Gastrocnemius medialis (tissue), 4 donors: Measurements from ENCODE around the gene CHCHD3. TPM values are rescaled to one million over a fixed set of nuclear protein-coding genes. Genes with fewer than 3 reads are reported as not detected.
A peak's percentile ranks its signal among the peaks of the same experiment; 100 is the strongest.

ENCODE experiments used
- ATAC-seq, 2 donors: fragments of 150-250 bp; one replicate each; pipeline ENCODE4 v1.9.1; 2016
- DNase-seq, 2 donors: peaks; one replicate each; pipeline ENCODE4 v3.0.0-alpha.2; 2019
- H3K27ac ChIP-seq, 4 donors: fragments of 200-600 bp; sonication (generic); 1 replicate in 1 of 4; 2 replicates in 3 of 4; pipeline ENCODE4 v1.5.1; 2016 to 2018; ENCODE audit warnings: mild to moderate bottlenecking in 2 of 4, moderate library complexity in 1 of 4
- H3K27me3 ChIP-seq, 3 donors: fragments of 200-600 bp; sonication (generic) in 2 of 3; 1 replicate in 1 of 3; 2 replicates in 2 of 3; pipeline versions ENCODE4 v1.5.1 to v1.6.0; 2016 to 2019; ENCODE audit warnings: mild to moderate bottlenecking in 1 of 3, moderate library complexity in 1 of 3
- H3K36me3 ChIP-seq, 2 donors: fragments of 200-600 bp; sonication (generic) in 1 of 2; one replicate each; pipeline ENCODE4 v1.5.1; 2017 to 2018
- H3K4me1 ChIP-seq, 2 donors: fragments of 200-600 bp; sonication (generic) in 1 of 2; one replicate each; pipeline ENCODE4 v1.5.1; 2016 to 2017; ENCODE audit warnings: mild to moderate bottlenecking in 2 of 2
- H3K4me3 ChIP-seq, 4 donors: fragments of 200-600 bp; sonication (generic) in 3 of 4; 1 replicate in 1 of 4; 2 replicates in 3 of 4; pipeline ENCODE4 v1.5.1; 2016 to 2019; ENCODE audit warnings: mild to moderate bottlenecking in 2 of 4
- H3K9me3 ChIP-seq, 3 donors: fragments of 200-600 bp; sonication (generic) in 2 of 3; 1 replicate in 1 of 3; 2 replicates in 2 of 3; pipeline ENCODE4 v1.5.1; 2016 to 2019
- POLR2A ChIP-seq, 2 donors: fragments of 450-650 bp; IDR thresholded peaks; one replicate each; pipeline ENCODE4 v1.6.1; 2017; ENCODE audit warnings: antibody characterized with exemption in 2 of 2, mild to moderate bottlenecking in 2 of 2, moderate library complexity in 2 of 2
- in situ Hi-C, 4 donors: fragments of 200-750 bp; cut with MboI; loops; one replicate each; pipeline versions ENCODE4 v1.15.0 to v1.8.0; 2017; ENCODE audit warnings: low sequenced_read_pairs in 4 of 4
- intact Hi-C: fragments of 100-400 bp; cut with DNase I; formaldehyde crosslinking; loops from one replicate; pipeline ENCODE4 v1.15.1; 2023; ENCODE audit warnings: low total_unique reads
- total RNA-seq, 4 donors: library from RNA; depleted of rRNA; stranded (reverse); fragments of >200 nt; gene quantifications; one replicate each; pipeline versions ENCODE4 v1.1.0 to v1.2.3, GENCODE V29; 2016
- TF ChIP-seq, protein P1 (sequence below), 5 experiments: fragments of 450-650 bp in 3 of 5; fragments of 200-600 bp in 2 of 5; sonication (generic) in 2 of 5; IDR thresholded peaks in 4 of 5; conservative IDR thresholded peaks in 1 of 5; 1 replicate in 4 of 5; 2 replicates in 1 of 5; pipeline ENCODE4 v1.5.1; 2016 to 2019; ENCODE audit warnings: antibody characterized with exemption in 5 of 5, mild to moderate bottlenecking in 3 of 5, moderate library complexity in 3 of 5

The CHCHD3 gene
- total RNA-seq, 4 donors from 2014 or later: 110 to 177 (median 131) TPM

DNA sequence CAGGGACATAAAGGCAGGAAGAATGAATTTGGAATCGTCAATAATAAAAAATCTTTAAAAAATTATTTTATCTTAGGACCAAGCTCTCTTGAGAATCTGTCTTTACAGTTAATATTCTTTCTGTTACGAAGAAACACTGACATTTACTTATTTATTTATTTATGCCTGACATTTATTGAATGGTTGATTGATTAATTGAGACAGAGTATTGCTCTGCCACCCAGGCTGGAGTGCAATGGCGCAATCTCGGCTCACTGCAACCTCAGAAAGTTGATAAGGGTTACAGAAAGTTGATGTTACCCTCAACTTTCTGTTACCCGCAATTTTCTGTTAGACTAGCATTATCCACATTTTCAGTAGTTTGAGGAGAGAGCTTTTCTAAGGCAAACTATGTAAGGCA lies 70.1 kb downstream of the CHCHD3 start:
- no peaks in the 10 kb centered on the region for H3K9me3 ChIP-seq
- intact Hi-C loops: no loop called here

DNA sequence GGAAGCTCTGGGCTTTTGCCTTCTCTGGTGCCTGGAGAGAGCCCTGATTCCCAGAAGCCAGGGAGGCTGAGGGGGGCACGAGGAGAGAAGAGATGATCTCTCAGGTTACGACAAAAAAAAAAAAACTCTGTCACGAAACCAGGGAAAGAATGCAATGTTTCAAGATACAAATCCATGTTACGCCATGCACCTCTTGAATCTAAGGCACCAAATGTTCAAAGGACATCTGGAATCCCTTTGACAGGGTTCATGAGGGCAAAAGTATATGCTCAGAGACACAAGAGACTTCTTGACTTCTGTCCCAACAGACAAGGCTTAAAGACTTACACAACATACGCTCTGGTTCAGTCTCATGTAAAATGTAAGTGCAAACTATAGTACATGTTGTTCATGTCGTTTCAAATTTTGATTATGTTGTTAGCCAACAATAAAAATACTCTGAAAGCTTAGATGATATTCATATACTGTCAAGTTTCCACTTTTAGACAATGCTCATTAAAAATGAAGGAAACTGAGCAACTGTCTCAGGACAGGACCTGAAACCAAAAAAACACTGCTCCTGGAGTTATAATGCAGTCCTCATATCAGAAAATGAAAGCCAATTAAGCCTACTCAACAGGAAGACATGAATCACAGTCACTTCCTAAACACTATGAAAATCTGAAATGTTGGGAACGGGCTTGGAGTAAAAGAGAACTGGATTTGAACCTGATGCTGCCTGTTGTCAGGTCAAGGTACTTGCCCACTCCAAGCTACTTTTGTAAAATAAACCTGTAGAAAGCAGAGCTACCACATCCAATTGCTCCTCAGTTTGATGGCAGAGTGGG lies 72.3 kb downstream of the CHCHD3 start:
- in situ Hi-C loops (no loop called here), intact Hi-C loops (no loop called here)
- Histone ChIP-seq H3K4me1 (peaks cover 3 to 19% of the 10 kb centered on the region in 2 donors), H3K27ac (no peak overlapping the region), H3K9me3 (no peaks in the 10 kb centered on the region), H3K36me3 (no peaks in the 10 kb centered on the region), H3K27me3 (no peaks in the 10 kb centered on the region), H3K4me3 (no peak overlapping the region)
- no peak for TF ChIP-seq POLR2A (IDR thresholded peaks at IDR 0.05)
- TF ChIP-seq, protein P1, sequence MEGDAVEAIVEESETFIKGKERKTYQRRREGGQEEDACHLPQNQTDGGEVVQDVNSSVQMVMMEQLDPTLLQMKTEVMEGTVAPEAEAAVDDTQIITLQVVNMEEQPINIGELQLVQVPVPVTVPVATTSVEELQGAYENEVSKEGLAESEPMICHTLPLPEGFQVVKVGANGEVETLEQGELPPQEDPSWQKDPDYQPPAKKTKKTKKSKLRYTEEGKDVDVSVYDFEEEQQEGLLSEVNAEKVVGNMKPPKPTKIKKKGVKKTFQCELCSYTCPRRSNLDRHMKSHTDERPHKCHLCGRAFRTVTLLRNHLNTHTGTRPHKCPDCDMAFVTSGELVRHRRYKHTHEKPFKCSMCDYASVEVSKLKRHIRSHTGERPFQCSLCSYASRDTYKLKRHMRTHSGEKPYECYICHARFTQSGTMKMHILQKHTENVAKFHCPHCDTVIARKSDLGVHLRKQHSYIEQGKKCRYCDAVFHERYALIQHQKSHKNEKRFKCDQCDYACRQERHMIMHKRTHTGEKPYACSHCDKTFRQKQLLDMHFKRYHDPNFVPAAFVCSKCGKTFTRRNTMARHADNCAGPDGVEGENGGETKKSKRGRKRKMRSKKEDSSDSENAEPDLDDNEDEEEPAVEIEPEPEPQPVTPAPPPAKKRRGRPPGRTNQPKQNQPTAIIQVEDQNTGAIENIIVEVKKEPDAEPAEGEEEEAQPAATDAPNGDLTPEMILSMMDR (IDR thresholded peaks at IDR 0.05 in 4 of 5, conservative IDR thresholded peaks at IDR 0.05 in 1 of 5): no peak
- ATAC-seq (peak in 1 of 2 donors; percentile 39), DNase-seq (no peak)

More for the DNA sequence above, 70.1 kb downstream of the CHCHD3 start:
- DNase-seq (no peak), ATAC-seq (no peak)
- H3K27me3 ChIP-seq: no peaks in the 10 kb centered on the region
- H3K4me3 ChIP-seq: no peak overlapping the region
- peaks cover 5 to 25% of the 10 kb centered on the region in 2 donors for H3K4me1 ChIP-seq
- TF ChIP-seq, protein P1 (IDR thresholded peaks at IDR 0.05 in 4 of 5, conservative IDR thresholded peaks at IDR 0.05 in 1 of 5): no peak
- no peak for TF ChIP-seq POLR2A (IDR thresholded peaks at IDR 0.05)
- no peaks in the 10 kb centered on the region for H3K36me3 ChIP-seq
- no peak overlapping the region for H3K27ac ChIP-seq
- in situ Hi-C loops: no loop called here

DNA sequence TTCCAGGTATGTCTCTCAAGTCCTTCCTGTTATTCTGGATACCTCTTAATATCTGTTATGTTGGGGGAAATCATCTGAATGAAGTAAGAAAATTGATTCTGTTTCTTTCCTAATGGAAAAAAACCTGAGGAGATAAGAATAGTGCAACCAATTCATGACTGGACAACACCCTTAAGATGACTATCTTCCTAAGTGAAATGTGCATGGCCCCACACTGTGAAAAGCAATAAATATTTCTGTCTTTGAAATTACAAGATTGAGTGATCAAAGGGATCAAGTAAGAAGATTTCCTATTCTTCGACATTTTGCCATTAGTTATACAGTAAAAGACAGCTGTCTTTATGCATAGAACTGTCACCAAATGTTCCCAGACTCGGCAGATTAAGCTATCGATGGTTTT lies 73.9 kb downstream of the CHCHD3 start:
- Histone ChIP-seq H3K27me3 (no peaks in the 10 kb centered on the region), H3K4me3 (no peak overlapping the region), H3K27ac (no peak overlapping the region), H3K36me3 (no peaks in the 10 kb centered on the region), H3K9me3 (no peaks in the 10 kb centered on the region), H3K4me1 (peaks cover 6 to 21% of the 10 kb centered on the region in 2 donors)
- TF ChIP-seq, protein P1 (IDR thresholded peaks at IDR 0.05 in 4 of 5, conservative IDR thresholded peaks at IDR 0.05 in 1 of 5): no peak
- no peak for TF ChIP-seq POLR2A (IDR thresholded peaks at IDR 0.05)
- intact Hi-C loops: no loop called here
- DNase-seq (no peak), ATAC-seq (no peak)
- in situ Hi-C loops: no loop called here

DNA sequence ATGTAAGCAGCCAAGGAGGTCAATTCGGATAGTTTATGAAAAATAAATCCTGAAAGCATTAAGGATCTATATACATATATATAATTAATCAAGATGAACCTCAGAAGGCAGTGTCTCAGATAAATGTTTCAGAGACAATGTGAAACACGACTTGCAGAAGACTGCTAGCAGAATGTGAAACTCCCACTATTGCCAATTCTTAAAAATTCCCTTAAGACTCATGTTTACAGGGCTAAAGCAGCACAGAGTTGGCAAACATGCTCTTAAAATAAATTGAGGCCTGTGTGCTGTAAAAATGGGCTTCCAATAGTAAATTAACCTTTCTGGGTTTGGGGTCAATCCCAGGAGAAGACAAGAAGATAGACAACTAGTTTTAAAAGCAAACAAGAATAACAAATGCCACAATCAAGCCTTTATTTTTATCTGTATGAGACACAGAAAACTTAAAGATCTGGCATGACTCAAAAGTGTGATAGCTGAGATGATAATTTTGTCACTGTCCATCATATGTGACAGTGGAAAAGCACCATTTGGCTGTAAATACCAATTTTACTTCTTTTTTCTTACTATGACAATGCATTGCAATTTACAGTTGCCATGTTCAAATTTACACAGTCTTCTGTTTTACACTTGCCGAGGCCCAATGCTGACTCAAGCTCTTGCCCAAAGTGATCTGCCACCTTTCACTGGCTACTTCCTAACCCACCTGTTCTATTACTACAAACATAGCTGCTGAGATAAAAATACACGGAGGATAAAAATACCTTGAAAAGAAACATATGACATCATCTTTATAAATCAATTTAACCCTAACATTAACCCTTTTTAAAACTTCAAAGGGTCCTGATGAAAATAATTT lies 78.6 kb downstream of the CHCHD3 start:
- peak overlapping the region; percentile 38 to 66 (median 56) for H3K27ac ChIP-seq
- no peak for TF ChIP-seq POLR2A (IDR thresholded peaks at IDR 0.05)
- TF ChIP-seq, protein P1 (IDR thresholded peaks at IDR 0.05 in 4 of 5, conservative IDR thresholded peaks at IDR 0.05 in 1 of 5): no peak
- no peak overlapping the region for H3K4me3 ChIP-seq
- ATAC-seq: peak; percentile 62 to 81
- no peak for DNase-seq
- in situ Hi-C loops: no loop called here
- intact Hi-C loops: no loop called here
- H3K36me3 ChIP-seq: no peaks in the 10 kb centered on the region
- peaks cover 30 to 44% of the 10 kb centered on the region in 2 donors for H3K4me1 ChIP-seq
- H3K9me3 ChIP-seq: no peaks in the 10 kb centered on the region
- H3K27me3 ChIP-seq: no peaks in the 10 kb centered on the region
